ENCODE data around the gene VPS13A. TPM values are rescaled to one million over a fixed set of nuclear protein-coding genes. Genes with fewer than 3 reads are reported as not detected.
A peak's percentile ranks its signal among the peaks of the same experiment; 100 is the strongest.

Gene VPS13A
- polyA plus RNA-seq, 1 experiment: 41.8 TPM

GRCh38 chr9:77442436-77442835 lies 265.1 kb downstream of the VPS13A start:
- H3K27ac ChIP-seq (ENCODE audit: low read depth, low read length): no peak overlapping the region
- H3K4me3 ChIP-seq (ENCODE audit: low read depth, low read length): no peak overlapping the region
- H3K9me3 ChIP-seq (ENCODE audit: control insufficient read depth, insufficient read depth, low read length): no peaks in the 10 kb centered on the region; the same call in 1 of the 2 replicates
- POLR2A ChIA-PET: no interaction called here
- TF ChIP-seq CTCF (IDR thresholded peaks at IDR 0.05; ENCODE audit: low read depth, low read length): no peak
- peaks cover 2% of the 10 kb centered on the region for H3K27me3 ChIP-seq (ENCODE audit: control insufficient read depth, insufficient read depth, low read length)
- no peak for DNase-seq (ENCODE audit: low read depth, low spot score)
- CTCF ChIA-PET: interaction anchor here (0.6 to 10.0 kb wide), 5 partner anchors 9 to 309 kb away, joined by 3 to 115 read pairs (median 4); no protein-coding TSS in a partner anchor

- Histone ChIP-seq H3K27me3 (ENCODE audit: control insufficient read depth, insufficient read depth, low read length) (peaks cover 4% of the 10 kb centered on the region), H3K27ac (ENCODE audit: low read depth, low read length) (no peak overlapping the region), H3K9me3 (ENCODE audit: control insufficient read depth, insufficient read depth, low read length) (no peaks in the 10 kb centered on the region; the same call in 1 of the 2 replicates), H3K4me3 (ENCODE audit: low read depth, low read length) (no peak overlapping the region)
- TF ChIP-seq CTCF (IDR thresholded peaks at IDR 0.05; ENCODE audit: low read depth, low read length): no peak
- ChIA-PET CTCF (interaction anchor here (2.9 to 10.0 kb wide), 2 partner anchors 10 to 14 kb away, joined by 9 to 115 read pairs; no protein-coding TSS in a partner anchor), POLR2A (no interaction called here)
- DNase-seq (ENCODE audit: low read depth, low spot score): no peak
Measured at GRCh38 chr9:77447646-77448045, 270.3 kb downstream of the VPS13A start.

GRCh38 chr9:77449240-77450084 lies 272.1 kb downstream of the VPS13A start:
- DNase-seq (ENCODE audit: low read depth, low spot score): no peak
- ChIA-PET CTCF (interaction anchor here (0.6 to 1.2 kb wide), 2 partner anchors 8 to 16 kb away, joined by 3 to 4 read pairs; no protein-coding TSS in a partner anchor), POLR2A (interaction anchor here (1.0 kb wide), 1 partner anchor 10 kb away, joined by 3 read pairs; no protein-coding TSS in a partner anchor)
- H3K4me3 ChIP-seq (ENCODE audit: low read depth, low read length): no peak overlapping the region
- H3K27me3 ChIP-seq (ENCODE audit: control insufficient read depth, insufficient read depth, low read length): peaks cover 4% of the 10 kb centered on the region
- no peaks in the 10 kb centered on the region; the same call in 1 of the 2 replicates for H3K9me3 ChIP-seq (ENCODE audit: control insufficient read depth, insufficient read depth, low read length)
- H3K27ac ChIP-seq (ENCODE audit: low read depth, low read length): no peak overlapping the region
- TF ChIP-seq CTCF (IDR thresholded peaks at IDR 0.05; ENCODE audit: low read depth, low read length): 0 out of 2 replicates have a peak, but pooled peaks have one; percentile 20

- ChIA-PET CTCF (interaction anchor here (1.2 kb wide), 1 partner anchor 8 kb away, joined by 4 read pairs; no protein-coding TSS in a partner anchor), POLR2A (interaction anchor here (1.0 kb wide), 1 partner anchor 10 kb away, joined by 3 read pairs; no protein-coding TSS in a partner anchor)
- H3K9me3 ChIP-seq (ENCODE audit: control insufficient read depth, insufficient read depth, low read length): no peaks in the 10 kb centered on the region; the same call in 1 of the 2 replicates
- peaks cover 2% of the 10 kb centered on the region for H3K27me3 ChIP-seq (ENCODE audit: control insufficient read depth, insufficient read depth, low read length)
- no peak for TF ChIP-seq CTCF (IDR thresholded peaks at IDR 0.05; ENCODE audit: low read depth, low read length)
- no peak overlapping the region for H3K27ac ChIP-seq (ENCODE audit: low read depth, low read length)
- no peak for DNase-seq (ENCODE audit: low read depth, low spot score)
- no peak overlapping the region for H3K4me3 ChIP-seq (ENCODE audit: low read depth, low read length)
Measured at GRCh38 chr9:77450085-77450475, 272.7 kb downstream of the VPS13A start.

GRCh38 chr9:77451507-77451906 lies 274.2 kb downstream of the VPS13A start:
- DNase-seq (ENCODE audit: low read depth, low spot score): no peak
- no peak for TF ChIP-seq CTCF (IDR thresholded peaks at IDR 0.05; ENCODE audit: low read depth, low read length)
- H3K4me3 ChIP-seq (ENCODE audit: low read depth, low read length): no peak overlapping the region
- H3K27ac ChIP-seq (ENCODE audit: low read depth, low read length): no peak overlapping the region
- POLR2A ChIA-PET: no interaction called here
- H3K27me3 ChIP-seq (ENCODE audit: control insufficient read depth, insufficient read depth, low read length): peaks cover 2% of the 10 kb centered on the region
- H3K9me3 ChIP-seq (ENCODE audit: control insufficient read depth, insufficient read depth, low read length): no peaks in the 10 kb centered on the region; the same call in 1 of the 2 replicates
- CTCF ChIA-PET: interaction anchor here (0.6 to 1.6 kb wide), 2 partner anchors 18 to 20 kb away, joined by 4 to 6 read pairs; no protein-coding TSS in a partner anchor
